DOHH2 (cell line): ENCODE measurements around the gene OXSM.

Experiments
- H3F3A ChIP-seq: fragments of 200-600 bp; sonication (generic), shearing (Covaris generic); 2 replicates; pipeline ENCODE4 v1.6.0; 2016; ENCODE audit warnings: antibody characterized with exemption, mild to moderate bottlenecking; ENCODE audit not compliant: control insufficient read depth, insufficient read depth
- H3K27ac ChIP-seq: fragments of 200-600 bp; sonication (generic); 2 replicates; pipeline ENCODE4 v1.5.1; 2014; ENCODE audit warnings: low read depth, mild to moderate bottlenecking, low read length, moderate library complexity
- H3K27me3 ChIP-seq: fragments of 200-600 bp; sonication (generic); 2 replicates; pipeline ENCODE4 v1.6.1; 2014; ENCODE audit warnings: mild to moderate bottlenecking, low read length, mixed read lengths; ENCODE audit not compliant: control insufficient read depth
- H3K36me3 ChIP-seq: fragments of 200-600 bp; sonication (generic); 2 replicates; pipeline ENCODE4 v1.6.1; 2014; ENCODE audit warnings: mild to moderate bottlenecking, low read length, moderate library complexity, mixed read lengths; ENCODE audit not compliant: control insufficient read depth
- H3K4me1 ChIP-seq: fragments of 200-600 bp; sonication (generic); 2 replicates; pipeline ENCODE4 v1.6.1; 2014; ENCODE audit warnings: mild to moderate bottlenecking, low read length, mixed read lengths; ENCODE audit not compliant: control insufficient read depth
- H3K4me2 ChIP-seq: fragments of 200-600 bp; sonication (generic); 2 replicates; pipeline ENCODE4 v1.6.0; 2014; ENCODE audit warnings: mild to moderate bottlenecking, low read length, moderate library complexity
- H3K4me3 ChIP-seq: fragments of 200-600 bp; sonication (generic); 2 replicates; pipeline ENCODE4 v1.5.1; 2014; ENCODE audit warnings: mild to moderate bottlenecking, low read length, mixed read lengths
- H3K79me2 ChIP-seq: fragments of 200-600 bp; sonication (generic); 2 replicates; pipeline ENCODE4 v1.6.1; 2014; ENCODE audit warnings: mild to moderate bottlenecking, low read length, mixed read lengths; ENCODE audit not compliant: control insufficient read depth
- H3K9me2 ChIP-seq: fragments of 200-600 bp; sonication (generic); replicated peaks from 2 replicates; pipeline ENCODE4 v1.6.1; 2014; ENCODE audit warnings: mild to moderate bottlenecking, low read length, mixed read lengths; ENCODE audit not compliant: control insufficient read depth
- H3K9me3 ChIP-seq: fragments of 200-600 bp; sonication (generic); 2 replicates; pipeline ENCODE4 v1.6.1; 2014; ENCODE audit warnings: antibody characterized with exemption, low read length, mixed read lengths; ENCODE audit not compliant: control insufficient read depth, insufficient read depth
- H4K20me1 ChIP-seq: fragments of 200-600 bp; sonication (generic); 2 replicates; pipeline ENCODE4 v1.6.0; 2014; ENCODE audit warnings: low read depth, mild to moderate bottlenecking, antibody characterized with exemption, low read length, moderate library complexity; ENCODE audit not compliant: control insufficient read depth, insufficient read depth
- EZH2phosphoT487 ChIP-seq: fragments of 200-600 bp; sonication (generic); IDR thresholded peaks from 2 replicates; pipeline ENCODE4 v1.6.1; 2017; ENCODE audit warnings: borderline replicate concordance, mild to moderate bottlenecking, antibody characterized with exemption, low read length, moderate library complexity, mixed read lengths
- TF ChIP-seq, protein P1 (sequence below): fragments of 200-600 bp; sonication (generic); IDR thresholded peaks from one replicate; pipeline ENCODE4 v1.5.1; 2014; ENCODE audit warnings: antibody characterized with exemption, mild to moderate bottlenecking, low read depth, low read length; ENCODE audit not compliant: poor library complexity, severe bottlenecking

Gene OXSM

DNA sequence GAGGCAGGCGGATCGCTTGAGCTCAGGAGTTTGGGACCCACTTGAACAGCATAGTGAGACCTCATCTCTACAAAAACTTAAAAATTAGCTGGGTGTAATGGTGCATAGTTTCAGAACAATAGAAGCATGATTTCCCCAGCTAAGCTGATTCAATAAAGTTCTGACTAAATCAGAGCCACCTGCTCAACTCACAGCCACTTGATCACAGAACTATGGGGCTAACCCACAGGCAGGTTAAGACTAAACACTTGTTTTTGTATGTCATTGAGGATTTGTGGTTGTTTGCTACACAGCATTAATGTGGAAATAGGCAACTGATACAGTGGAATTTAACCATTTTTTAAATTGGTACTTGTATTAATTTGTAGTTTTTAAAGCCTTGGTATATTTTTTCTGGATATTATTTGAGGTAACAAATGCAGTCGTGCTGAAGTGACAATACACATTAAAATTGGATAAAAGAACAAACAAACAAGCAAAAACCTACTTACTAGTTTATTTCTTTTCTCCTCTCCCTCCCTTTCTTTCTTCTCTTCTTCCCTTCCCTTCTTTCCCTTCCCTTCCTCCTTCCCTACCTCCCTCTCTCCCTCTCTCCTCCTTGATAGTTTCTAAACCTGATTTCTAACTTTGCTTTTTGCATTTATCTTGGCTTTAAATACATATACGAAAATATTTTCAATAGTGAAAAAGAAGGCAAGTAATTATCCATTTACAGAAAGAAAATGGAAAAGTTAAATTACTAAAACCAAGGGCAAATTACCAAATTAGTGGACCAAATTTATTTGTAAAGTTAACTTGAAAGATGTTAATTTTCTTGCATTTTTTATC is 32.1 kb downstream of the OXSM start:
- H3K36me3 ChIP-seq = no peaks in the 10 kb centered on the region
- no peak overlapping the region for H3K4me3 ChIP-seq
- TF ChIP-seq, protein P1, sequence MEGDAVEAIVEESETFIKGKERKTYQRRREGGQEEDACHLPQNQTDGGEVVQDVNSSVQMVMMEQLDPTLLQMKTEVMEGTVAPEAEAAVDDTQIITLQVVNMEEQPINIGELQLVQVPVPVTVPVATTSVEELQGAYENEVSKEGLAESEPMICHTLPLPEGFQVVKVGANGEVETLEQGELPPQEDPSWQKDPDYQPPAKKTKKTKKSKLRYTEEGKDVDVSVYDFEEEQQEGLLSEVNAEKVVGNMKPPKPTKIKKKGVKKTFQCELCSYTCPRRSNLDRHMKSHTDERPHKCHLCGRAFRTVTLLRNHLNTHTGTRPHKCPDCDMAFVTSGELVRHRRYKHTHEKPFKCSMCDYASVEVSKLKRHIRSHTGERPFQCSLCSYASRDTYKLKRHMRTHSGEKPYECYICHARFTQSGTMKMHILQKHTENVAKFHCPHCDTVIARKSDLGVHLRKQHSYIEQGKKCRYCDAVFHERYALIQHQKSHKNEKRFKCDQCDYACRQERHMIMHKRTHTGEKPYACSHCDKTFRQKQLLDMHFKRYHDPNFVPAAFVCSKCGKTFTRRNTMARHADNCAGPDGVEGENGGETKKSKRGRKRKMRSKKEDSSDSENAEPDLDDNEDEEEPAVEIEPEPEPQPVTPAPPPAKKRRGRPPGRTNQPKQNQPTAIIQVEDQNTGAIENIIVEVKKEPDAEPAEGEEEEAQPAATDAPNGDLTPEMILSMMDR = no peak
- H3K27ac ChIP-seq = no peak overlapping the region
- H3K79me2 ChIP-seq = no peaks in the 10 kb centered on the region
- no peaks in the 10 kb centered on the region for H3K9me2 ChIP-seq
- H4K20me1 ChIP-seq = no peaks in the 10 kb centered on the region
- H3F3A ChIP-seq = no peaks in the 10 kb centered on the region
- H3K4me2 ChIP-seq = no peak overlapping the region
- no peaks in the 10 kb centered on the region for H3K9me3 ChIP-seq
- no peaks in the 10 kb centered on the region for H3K27me3 ChIP-seq
- H3K4me1 ChIP-seq = peaks cover 15% of the 10 kb centered on the region

DNA sequence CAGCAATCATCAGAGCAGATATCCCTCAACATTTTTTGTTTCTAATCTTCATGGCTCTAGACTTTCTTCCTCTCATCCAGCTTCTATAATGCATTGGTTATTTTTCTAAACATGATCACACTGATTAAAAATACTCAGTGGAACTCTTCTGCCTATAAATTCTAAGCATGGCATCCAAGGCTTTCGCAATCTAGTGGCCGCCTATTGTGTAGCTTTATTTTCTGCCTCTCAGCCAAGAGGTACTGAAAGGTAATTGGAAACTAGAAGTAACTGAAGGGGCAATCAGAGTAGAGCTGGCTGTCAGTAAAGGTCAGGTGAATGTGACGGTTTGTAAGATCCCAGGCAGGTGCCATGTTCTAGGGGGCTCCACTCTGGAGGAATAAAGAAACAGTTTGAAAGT is 33.4 kb downstream of the OXSM start:
- peaks cover 15% of the 10 kb centered on the region for H3K4me1 ChIP-seq

DNA sequence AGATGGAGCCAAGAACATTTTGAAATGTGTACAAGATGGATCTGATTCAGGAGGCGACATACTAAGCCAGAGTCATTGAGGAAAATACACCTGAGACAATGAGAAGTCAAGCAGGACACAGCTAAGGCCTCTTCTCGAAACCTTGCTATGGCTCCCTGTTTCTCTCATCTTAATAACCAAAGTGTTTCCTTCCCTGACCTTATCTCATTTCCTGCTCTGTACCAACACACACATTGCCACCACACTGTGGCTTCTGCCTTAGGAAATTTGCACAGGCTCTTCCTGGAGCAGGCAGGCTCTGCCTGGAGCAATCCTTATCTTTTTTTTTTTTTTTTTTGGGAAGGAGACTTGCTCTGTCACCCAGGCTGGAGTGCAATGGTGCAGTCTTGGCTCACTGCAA is 36.6 kb downstream of the OXSM start:
- Histone ChIP-seq H3K9me3 (no peaks in the 10 kb centered on the region), H3K36me3 (no peaks in the 10 kb centered on the region), H3K79me2 (no peaks in the 10 kb centered on the region), H3K9me2 (no peaks in the 10 kb centered on the region), H3K4me1 (peaks cover 8% of the 10 kb centered on the region), H4K20me1 (no peaks in the 10 kb centered on the region), H3K4me2 (no peak overlapping the region), H3K4me3 (no peak overlapping the region), H3K27me3 (no peaks in the 10 kb centered on the region), H3F3A (no peaks in the 10 kb centered on the region), H3K27ac (no peak overlapping the region)
- TF ChIP-seq EZH2phosphoT487 = no peak
- TF ChIP-seq, protein P1 = no peak

More for the DNA sequence above, 33.4 kb downstream of the OXSM start:
- Histone ChIP-seq H3K27ac (no peak overlapping the region), H3K4me2 (no peak overlapping the region), H3K36me3 (no peaks in the 10 kb centered on the region), H3F3A (no peaks in the 10 kb centered on the region), H3K9me2 (no peaks in the 10 kb centered on the region), H3K27me3 (no peaks in the 10 kb centered on the region), H3K79me2 (no peaks in the 10 kb centered on the region), H4K20me1 (no peaks in the 10 kb centered on the region), H3K4me3 (no peak overlapping the region), H3K9me3 (no peaks in the 10 kb centered on the region)
- no peak for TF ChIP-seq EZH2phosphoT487
